Measurements from ENCODE around the gene ZNF396. TPM values are rescaled to one million over a fixed set of nuclear protein-coding genes. Genes with fewer than 3 reads are reported as not detected.

The ZNF396 gene
- total and polyA plus RNA-seq, 7 donors: 0.30 to 0.79 (median 0.69) TPM

DNA sequence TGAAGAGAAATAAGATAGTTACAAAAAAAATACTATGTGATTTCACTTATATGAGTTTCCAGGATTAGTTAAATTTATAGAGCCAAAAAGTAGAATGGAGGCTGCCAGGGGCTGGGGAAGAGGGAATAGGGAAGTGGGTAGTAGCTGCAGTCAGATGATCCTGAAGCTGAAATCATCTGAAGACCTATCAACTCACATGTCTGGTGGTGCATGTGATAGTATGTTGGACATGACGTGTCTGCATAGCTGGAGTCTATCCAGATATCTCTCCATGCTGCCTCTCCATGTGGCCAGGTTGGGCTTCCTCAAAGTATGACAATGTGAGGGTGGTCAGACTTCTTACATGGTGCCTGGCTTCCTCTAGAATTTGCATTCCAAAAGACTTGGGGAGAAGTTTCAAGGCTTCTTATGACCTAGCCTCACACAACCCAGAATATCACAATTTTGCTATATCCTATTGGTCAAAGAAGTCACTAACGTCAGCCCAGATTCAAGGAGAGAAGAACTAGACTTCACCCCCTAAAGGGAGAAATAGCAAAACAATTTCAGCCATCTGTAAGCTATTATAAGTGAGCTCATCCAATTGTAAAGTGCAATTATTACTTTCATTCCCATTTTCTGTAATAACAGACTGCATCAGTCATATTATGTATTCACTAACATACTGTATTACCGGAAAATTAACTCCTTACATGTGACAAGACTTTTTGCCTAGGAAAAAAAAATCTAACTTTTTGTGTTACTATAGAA lies 14.0 kb upstream of the ZNF396 start:
- TF ChIP-seq, protein P1, sequence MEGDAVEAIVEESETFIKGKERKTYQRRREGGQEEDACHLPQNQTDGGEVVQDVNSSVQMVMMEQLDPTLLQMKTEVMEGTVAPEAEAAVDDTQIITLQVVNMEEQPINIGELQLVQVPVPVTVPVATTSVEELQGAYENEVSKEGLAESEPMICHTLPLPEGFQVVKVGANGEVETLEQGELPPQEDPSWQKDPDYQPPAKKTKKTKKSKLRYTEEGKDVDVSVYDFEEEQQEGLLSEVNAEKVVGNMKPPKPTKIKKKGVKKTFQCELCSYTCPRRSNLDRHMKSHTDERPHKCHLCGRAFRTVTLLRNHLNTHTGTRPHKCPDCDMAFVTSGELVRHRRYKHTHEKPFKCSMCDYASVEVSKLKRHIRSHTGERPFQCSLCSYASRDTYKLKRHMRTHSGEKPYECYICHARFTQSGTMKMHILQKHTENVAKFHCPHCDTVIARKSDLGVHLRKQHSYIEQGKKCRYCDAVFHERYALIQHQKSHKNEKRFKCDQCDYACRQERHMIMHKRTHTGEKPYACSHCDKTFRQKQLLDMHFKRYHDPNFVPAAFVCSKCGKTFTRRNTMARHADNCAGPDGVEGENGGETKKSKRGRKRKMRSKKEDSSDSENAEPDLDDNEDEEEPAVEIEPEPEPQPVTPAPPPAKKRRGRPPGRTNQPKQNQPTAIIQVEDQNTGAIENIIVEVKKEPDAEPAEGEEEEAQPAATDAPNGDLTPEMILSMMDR (IDR thresholded peaks at IDR 0.05): no peak
- H3K4me1 ChIP-seq: no peaks in the 10 kb centered on the region
- DNase-seq: no peak
- no peak for ATAC-seq
- no peaks in the 10 kb centered on the region for H3K27me3 ChIP-seq (ENCODE audit: insufficient read depth in 3 of 3, low read length in 2 of 3)
- H3K4me3 ChIP-seq: no peak overlapping the region
- peaks cover 7% of the 10 kb centered on the region for H3K9me3 ChIP-seq
- no peak overlapping the region for H3K27ac ChIP-seq
- intact Hi-C loops (cut with DNase I): no loop called here
- WGBS, 3 donors: 25 to 80% (median 54%) methylated on average over 3 of the region's 3 CpGs
- no peaks in the 10 kb centered on the region for H3K36me3 ChIP-seq (ENCODE audit: insufficient read depth in 1 of 2, low read depth in 1 of 2)

DNA sequence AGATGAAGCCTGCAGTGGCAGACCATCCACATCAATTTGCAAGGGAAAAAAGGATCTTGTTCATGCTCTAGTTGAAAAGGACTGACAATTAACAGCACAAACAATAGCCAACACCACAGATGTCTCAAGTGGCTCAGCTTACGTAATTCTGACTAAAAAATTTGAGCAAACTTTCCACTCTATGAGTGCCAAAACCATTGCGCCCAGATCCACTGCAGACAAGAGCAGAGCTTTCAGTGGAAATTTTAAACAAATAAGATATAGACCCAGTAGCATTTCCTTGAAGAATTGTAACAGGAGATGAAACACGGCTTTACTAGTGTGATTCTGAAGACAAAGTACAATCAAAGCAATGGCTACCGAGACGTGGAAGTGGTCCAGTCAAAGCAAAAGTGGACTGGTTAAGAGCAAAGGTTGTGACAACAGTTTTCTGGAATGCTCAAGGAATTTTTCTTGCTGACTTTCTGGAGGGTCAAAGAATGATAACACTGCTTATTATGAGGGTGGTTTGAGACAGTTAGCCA lies 12.0 kb upstream of the ZNF396 start:
- TF ChIP-seq, protein P1 (IDR thresholded peaks at IDR 0.05): no peak
- intact Hi-C loops (cut with DNase I): loop anchor here in 1 of 2 donors (10.0 kb wide), 1 partner anchor 566 kb away; no protein-coding TSS in a partner anchor
- Histone ChIP-seq H3K4me3 (no peak overlapping the region), H3K36me3 (ENCODE audit: insufficient read depth in 1 of 2, low read depth in 1 of 2) (no peaks in the 10 kb centered on the region), H3K27ac (peak overlapping the region; percentile 12), H3K9me3 (peaks cover 7% of the 10 kb centered on the region), H3K27me3 (ENCODE audit: insufficient read depth in 3 of 3, low read length in 2 of 3) (peaks cover 0 to 4% (median 2%) of the 10 kb centered on the region in 3 donors), H3K4me1 (no peaks in the 10 kb centered on the region)
- DNase-seq: no peak
- WGBS, 3 donors: 15 to 33% (median 21%) methylated on average over 5 of the region's 5 CpGs
- peak in 2 of 4 donors; percentile 23 to 50 for ATAC-seq

DNA sequence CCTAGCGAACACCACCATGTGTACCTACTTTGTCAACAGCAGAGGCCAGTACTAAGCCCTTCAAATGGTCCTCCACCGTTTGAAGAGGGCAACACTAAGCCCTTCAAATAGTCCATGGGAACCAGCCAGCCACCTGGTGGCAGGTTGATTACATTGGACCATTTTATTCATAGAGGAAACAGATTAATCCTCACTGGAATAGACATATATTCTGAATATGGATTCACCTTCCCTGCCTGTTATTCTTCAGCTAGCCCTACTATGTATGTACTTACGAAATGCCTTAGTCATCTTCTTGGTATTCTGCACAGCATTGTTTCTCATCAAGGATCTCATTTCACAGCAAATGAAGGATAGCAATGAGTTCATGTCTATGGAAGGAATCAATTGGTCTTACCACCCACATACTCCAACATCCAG lies 10.0 kb upstream of the ZNF396 start:
- no peak overlapping the region for H3K4me3 ChIP-seq
- no peak for DNase-seq
- H3K4me1 ChIP-seq: no peaks in the 10 kb centered on the region
- H3K36me3 ChIP-seq (ENCODE audit: insufficient read depth in 1 of 2, low read depth in 1 of 2): no peaks in the 10 kb centered on the region
- peaks cover 1% of the 10 kb centered on the region for H3K9me3 ChIP-seq
- peak in 1 of 4 donors; percentile 27 for ATAC-seq
- WGBS, 3 donors: 57 to 61% (median 60%) methylated on average over 3 of the region's 3 CpGs
- TF ChIP-seq, protein P1 (IDR thresholded peaks at IDR 0.05): no peak
- H3K27ac ChIP-seq: no peak overlapping the region
- intact Hi-C loops (cut with DNase I): loop anchor here in 1 of 2 donors (10.0 kb wide), 1 partner anchor 568 kb away; no protein-coding TSS in a partner anchor
- H3K27me3 ChIP-seq (ENCODE audit: insufficient read depth in 3 of 3, low read length in 2 of 3): peaks cover 0 to 4% (median 2%) of the 10 kb centered on the region in 3 donors

DNA sequence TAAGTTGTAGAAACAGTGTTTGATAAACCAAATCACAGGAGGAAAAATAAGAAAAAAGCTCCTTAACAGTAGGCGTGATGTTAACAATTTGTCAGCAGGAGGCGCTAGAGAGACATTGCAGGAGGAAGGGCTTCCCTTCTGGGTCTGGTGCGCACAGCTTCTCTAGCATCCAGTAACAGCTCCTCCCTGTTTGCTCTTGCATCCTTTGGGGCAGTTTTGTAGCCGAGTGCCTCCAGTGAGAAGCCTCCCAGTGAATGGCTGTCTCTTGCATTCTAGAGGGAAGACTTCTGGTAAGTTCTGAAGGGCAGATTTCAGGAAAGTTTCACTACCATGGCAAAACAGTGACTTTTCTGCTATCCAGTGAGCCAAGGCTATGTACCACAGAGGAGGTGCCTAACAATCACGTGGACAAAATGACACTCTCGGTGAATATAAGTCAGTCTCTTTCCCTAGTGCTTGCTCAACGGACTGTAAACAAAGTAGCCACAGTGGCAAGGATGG lies 9.5 kb upstream of the ZNF396 start:
- Histone ChIP-seq H3K4me3 (no peak overlapping the region), H3K27ac (no peak overlapping the region), H3K36me3 (ENCODE audit: insufficient read depth in 1 of 2, low read depth in 1 of 2) (no peaks in the 10 kb centered on the region), H3K4me1 (no peaks in the 10 kb centered on the region), H3K27me3 (ENCODE audit: insufficient read depth in 3 of 3, low read length in 2 of 3) (peaks cover 0 to 4% (median 2%) of the 10 kb centered on the region in 3 donors), H3K9me3 (no peaks in the 10 kb centered on the region)
- TF ChIP-seq, protein P1 (IDR thresholded peaks at IDR 0.05): peak; percentile 83
- DNase-seq: peak; percentile 21 to 66
- 17 to 20% (median 19%) methylated on average over 7 of the region's 7 CpGs for WGBS, 3 donors
- ATAC-seq: peak in 3 of 4 donors; percentile 54 to 81 (median 75)
- intact Hi-C loops (cut with DNase I): loop anchor here in 1 of 2 donors (10.0 kb wide), 1 partner anchor 568 kb away; no protein-coding TSS in a partner anchor
